ENCODE data around the gene RIMBP2. TPM values are rescaled to one million over a fixed set of nuclear protein-coding genes. Genes with fewer than 3 reads are reported as not detected.
"Not testable (repeated sequence)": the region's sequence is repeated elsewhere in the genome, so short reads cannot be mapped to it uniquely, and the experiment has no call there.

RIMBP2 gene
- total RNA-seq, 2 experiments from 2014 or later, result not detected

GRCh38 chr12:130667421-130667960, 48.6 kb downstream of the RIMBP2 start:
- POLR2A ChIA-PET, result no interaction called here
- CTCF ChIA-PET, result no interaction called here

- CTCF ChIA-PET, result no interaction called here
Observed at GRCh38 chr12:130666645-130667044, 49.5 kb downstream of the RIMBP2 start.

GRCh38 chr12:130665753-130666152, 50.3 kb downstream of the RIMBP2 start:
- POLR2A ChIA-PET, result no interaction called here
- CTCF ChIA-PET, result no interaction called here

More at GRCh38 chr12:130666645-130667044, 49.5 kb downstream of the RIMBP2 start:
- POLR2A ChIA-PET, result no interaction called here

- ChIA-PET POLR2A (no interaction called here), CTCF (no interaction called here)
Observed at GRCh38 chr12:130664772-130665171, 51.3 kb downstream of the RIMBP2 start.

GRCh38 chr12:130664252-130664651, 51.8 kb downstream of the RIMBP2 start:
- ChIA-PET CTCF (no interaction called here), POLR2A (no interaction called here)

GRCh38 chr12:130663514-130663913, 52.6 kb downstream of the RIMBP2 start:
- CTCF ChIA-PET, result no interaction called here
- POLR2A ChIA-PET, result no interaction called here

GRCh38 chr12:130661486-130662255, 54.4 kb downstream of the RIMBP2 start:
- POLR2A ChIA-PET, result no interaction called here
- CTCF ChIA-PET, result no interaction called here

- POLR2A ChIA-PET, result no interaction called here
- CTCF ChIA-PET, result no interaction called here
Observed at GRCh38 chr12:130661059-130661458, 55.0 kb downstream of the RIMBP2 start.

GRCh38 chr12:130658145-130658911, 57.8 kb downstream of the RIMBP2 start:
- CTCF ChIA-PET, result no interaction called here
- POLR2A ChIA-PET, result no interaction called here

GRCh38 chr12:130656411-130656810, 59.7 kb downstream of the RIMBP2 start:
- CTCF ChIA-PET, result no interaction called here
- POLR2A ChIA-PET, result no interaction called here

- ChIA-PET CTCF (no interaction called here), POLR2A (no interaction called here)
Observed at GRCh38 chr12:130655881-130656280, 60.2 kb downstream of the RIMBP2 start.

GRCh38 chr12:130655010-130655409, 61.1 kb downstream of the RIMBP2 start:
- ChIA-PET CTCF (no interaction called here), POLR2A (no interaction called here)

GRCh38 chr12:130651188-130651959, 64.7 kb downstream of the RIMBP2 start:
- ChIA-PET POLR2A (no interaction called here), CTCF (no interaction called here)

- ChIA-PET CTCF (no interaction called here), POLR2A (no interaction called here)
Observed at GRCh38 chr12:130650131-130650530, 66.0 kb downstream of the RIMBP2 start.

- POLR2A ChIA-PET, result no interaction called here
- CTCF ChIA-PET, result no interaction called here
Observed at GRCh38 chr12:130649101-130650045, 66.7 kb downstream of the RIMBP2 start.

- POLR2A ChIA-PET, result no interaction called here
- CTCF ChIA-PET, result no interaction called here
Observed at GRCh38 chr12:130647814-130648213, 68.3 kb downstream of the RIMBP2 start.

GRCh38 chr12:130646716-130647370, 69.3 kb downstream of the RIMBP2 start:
- CTCF ChIA-PET, result no interaction called here
- POLR2A ChIA-PET, result no interaction called here

GRCh38 chr12:130646191-130646590, 69.9 kb downstream of the RIMBP2 start:
- POLR2A ChIA-PET, CTCF ChIA-PET: not testable (repeated sequence)

GRCh38 chr12:130645751-130646150, 70.3 kb downstream of the RIMBP2 start:
- ChIA-PET CTCF (no interaction called here), POLR2A (no interaction called here)

Data from activated CD8-positive, alpha-beta memory T cell treated with anti-CD3 and anti-CD28 coated beads for 36 hours (primary cell).